Mucosa of descending colon (tissue), 3 donors: ENCODE measurements around the gene PATE3. TPM values are rescaled to one million over a fixed set of nuclear protein-coding genes. Genes with fewer than 3 reads are reported as not detected.

Experiments
- ATAC-seq: fragments of 200-7000 bp; cut with Tn5 transposase; one replicate; pipeline ENCODE4 v1.9.1; 2020; ENCODE audit warnings: mild to moderate bottlenecking, moderate library complexity
- DNase-seq, 3 donors: peaks; one replicate each; pipeline ENCODE4 v3.0.0-alpha.2; 2020
- H3K36me3 ChIP-seq: fragments of 200-600 bp; one replicate; pipeline ENCODE4 v1.8.0; 2021; ENCODE audit warnings: low read depth, mild to moderate bottlenecking
- H3K4me1 ChIP-seq: fragments of 200-600 bp; one replicate; pipeline ENCODE4 v1.8.0; 2021; ENCODE audit warnings: low read depth, mild to moderate bottlenecking
- H3K4me3 ChIP-seq: fragments of 200-600 bp; one replicate; pipeline ENCODE4 v1.8.0; 2021; ENCODE audit warnings: mild to moderate bottlenecking
- H3K9me3 ChIP-seq: fragments of 200-600 bp; one replicate; pipeline ENCODE4 v1.8.0; 2021; ENCODE audit warnings: mild to moderate bottlenecking
- intact Hi-C, 2 donors: fragments of 100-400 bp; cut with DNase I in 1 of 2; cut with micrococcal nuclease in 1 of 2; formaldehyde crosslinking; loops; one replicate each; pipeline versions ENCODE4 v1.11.0 to v1.11.1; 2022; cut with DNase I, micrococcal nuclease
- total RNA-seq, 3 donors: library from RNA; stranded (reverse); fragmentation: NEBNext Ultra II Directional in 2 of 3; extraction: Animal tissue kit (Norgen Biotek cat#: 25700) in 2 of 3; gene quantifications; one replicate each; pipeline versions ENCODE4 v1.2.1 to v1.2.4, GENCODE V29; 2021 to 2023
- TF ChIP-seq, protein P1 (sequence below): fragments of 200-600 bp; IDR thresholded peaks from one replicate; pipeline ENCODE4 v1.8.0; 2022; ENCODE audit warnings: antibody characterized with exemption, mild to moderate bottlenecking
- donor health status: DM: no; HTN: no; CAD: no; lungs with moderate emphysema.
- donor health status: DM: no; HTN: no; CAD: no.
- donor health status: DM: no; HTN: yes; CAD: no.

The PATE3 gene
- total RNA-seq, 3 donors from 2014 or later: not detected

DNA sequence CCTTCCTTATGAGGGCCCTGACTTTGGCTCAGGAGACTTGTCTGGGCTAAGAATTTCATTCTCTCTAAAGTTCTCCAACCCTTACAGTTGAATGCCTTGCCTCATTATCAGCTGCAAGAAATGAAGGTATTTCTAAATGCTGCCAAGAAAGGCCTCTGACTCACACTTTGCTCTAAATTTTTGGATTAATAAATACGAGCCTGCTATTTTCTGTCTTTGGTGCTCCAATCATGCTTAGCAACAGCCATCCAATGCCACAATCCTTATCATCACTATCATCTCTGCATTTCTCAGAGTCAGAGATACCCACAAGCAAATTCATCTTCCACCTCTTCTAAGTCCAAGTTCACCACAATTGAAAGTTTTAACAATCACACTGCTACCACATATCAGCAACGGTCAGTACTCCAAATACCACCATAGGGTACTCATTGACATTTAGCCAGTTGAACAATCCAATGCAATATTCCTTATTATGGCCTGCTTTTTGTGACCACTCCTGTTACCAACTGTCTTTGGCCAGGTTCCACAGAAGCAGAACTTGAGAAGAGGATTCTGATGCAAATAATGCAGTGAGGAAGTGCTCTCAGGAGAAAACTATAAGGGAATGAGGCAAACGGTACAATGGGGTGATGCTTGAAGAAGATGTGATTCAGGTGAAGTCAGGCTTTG, 15.0 kb upstream of the PATE3 start:
- ATAC-seq (no peak), DNase-seq (no peak)
- Histone ChIP-seq H3K9me3 (no peaks in the 10 kb centered on the region), H3K4me1 (no peaks in the 10 kb centered on the region), H3K36me3 (no peaks in the 10 kb centered on the region), H3K4me3 (no peak overlapping the region)
- intact Hi-C loops: no loop called here
- TF ChIP-seq, protein P1, sequence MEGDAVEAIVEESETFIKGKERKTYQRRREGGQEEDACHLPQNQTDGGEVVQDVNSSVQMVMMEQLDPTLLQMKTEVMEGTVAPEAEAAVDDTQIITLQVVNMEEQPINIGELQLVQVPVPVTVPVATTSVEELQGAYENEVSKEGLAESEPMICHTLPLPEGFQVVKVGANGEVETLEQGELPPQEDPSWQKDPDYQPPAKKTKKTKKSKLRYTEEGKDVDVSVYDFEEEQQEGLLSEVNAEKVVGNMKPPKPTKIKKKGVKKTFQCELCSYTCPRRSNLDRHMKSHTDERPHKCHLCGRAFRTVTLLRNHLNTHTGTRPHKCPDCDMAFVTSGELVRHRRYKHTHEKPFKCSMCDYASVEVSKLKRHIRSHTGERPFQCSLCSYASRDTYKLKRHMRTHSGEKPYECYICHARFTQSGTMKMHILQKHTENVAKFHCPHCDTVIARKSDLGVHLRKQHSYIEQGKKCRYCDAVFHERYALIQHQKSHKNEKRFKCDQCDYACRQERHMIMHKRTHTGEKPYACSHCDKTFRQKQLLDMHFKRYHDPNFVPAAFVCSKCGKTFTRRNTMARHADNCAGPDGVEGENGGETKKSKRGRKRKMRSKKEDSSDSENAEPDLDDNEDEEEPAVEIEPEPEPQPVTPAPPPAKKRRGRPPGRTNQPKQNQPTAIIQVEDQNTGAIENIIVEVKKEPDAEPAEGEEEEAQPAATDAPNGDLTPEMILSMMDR: no peak

DNA sequence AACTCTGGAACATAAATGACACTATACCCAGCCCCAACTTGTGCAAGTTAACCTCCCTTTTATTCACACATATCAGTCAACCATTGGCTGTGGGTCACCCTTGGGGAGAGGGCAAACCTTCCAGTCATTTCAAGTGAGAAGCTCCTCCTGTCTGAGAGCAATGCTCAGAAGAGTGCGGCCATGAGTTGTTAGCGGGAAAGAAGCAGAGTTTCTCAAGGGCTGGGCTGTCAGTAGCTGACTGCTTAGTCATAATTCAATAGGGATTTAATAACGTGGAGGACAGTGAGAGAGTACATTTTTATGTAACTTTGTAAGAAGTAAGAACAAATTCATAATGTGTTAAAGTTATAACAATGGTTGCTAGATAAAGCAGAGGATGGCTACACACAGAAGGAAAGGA, 14.4 kb upstream of the PATE3 start:
- DNase-seq (no peak), ATAC-seq (no peak)
- Histone ChIP-seq H3K4me1 (no peaks in the 10 kb centered on the region), H3K9me3 (no peaks in the 10 kb centered on the region), H3K4me3 (no peak overlapping the region), H3K36me3 (no peaks in the 10 kb centered on the region)
- TF ChIP-seq, protein P1: no peak
- intact Hi-C loops: no loop called here

DNA sequence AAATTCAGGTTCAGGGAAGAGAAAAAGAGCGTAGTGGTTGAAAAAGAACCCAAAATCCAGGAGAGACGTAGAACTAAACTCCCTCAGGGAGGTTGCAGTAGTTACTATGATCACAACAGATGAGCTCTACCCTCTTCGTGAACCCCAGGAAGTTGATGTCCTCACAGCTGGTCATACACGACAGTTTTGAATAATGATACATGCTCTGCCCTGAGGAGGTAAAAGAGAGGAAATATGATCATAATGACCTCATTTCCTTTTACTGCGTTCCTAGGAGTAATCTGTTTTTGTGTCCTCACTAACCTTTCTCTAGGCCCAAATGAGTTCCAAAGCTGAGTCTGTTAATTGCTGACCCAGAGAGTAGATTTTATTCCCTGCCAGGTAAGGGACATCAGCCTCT, 10.6 kb upstream of the PATE3 start:
- ATAC-seq (no peak), DNase-seq (no peak)
- TF ChIP-seq, protein P1: no peak
- H3K36me3 ChIP-seq: no peaks in the 10 kb centered on the region
- no peak overlapping the region for H3K4me3 ChIP-seq
- no peaks in the 10 kb centered on the region for H3K9me3 ChIP-seq
- intact Hi-C loops: no loop called here
- H3K4me1 ChIP-seq: no peaks in the 10 kb centered on the region

DNA sequence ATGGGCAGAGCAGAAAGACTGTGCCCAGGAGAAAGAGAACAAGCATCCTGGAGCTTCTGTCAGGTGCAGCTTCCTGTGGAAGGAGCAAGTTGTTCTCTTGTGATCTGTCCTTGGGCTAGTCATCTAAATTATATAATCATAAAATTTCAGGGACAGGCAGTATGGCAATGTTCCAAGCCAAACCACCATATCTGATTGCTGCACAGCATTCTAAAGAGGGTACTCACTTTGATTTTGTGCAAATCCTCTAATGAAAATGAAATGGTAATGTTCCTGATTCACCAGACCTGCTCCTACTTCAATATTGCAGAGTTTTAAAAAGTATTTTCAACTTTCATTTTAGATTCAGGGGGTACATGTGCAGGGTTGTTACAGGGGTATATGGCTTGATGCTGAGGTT, 9.2 kb upstream of the PATE3 start, which contains the start of gene PATE2:
TSS of gene PATE2 (minus strand) at position 101 of the 400 bp plus-strand sequence. CDS start at position 46, 55 bp downstream.
- DNase-seq: no peak
- intact Hi-C loops: no loop called here
- TF ChIP-seq, protein P1: no peak
- no peak within 1 kb of the TSS for H3K4me3 ChIP-seq
- H3K36me3 ChIP-seq: no peaks in the 10 kb centered on the region
- no peak for ATAC-seq
- H3K4me1 ChIP-seq: no peaks in the 10 kb centered on the region
- no peaks in the 10 kb centered on the region for H3K9me3 ChIP-seq

DNA sequence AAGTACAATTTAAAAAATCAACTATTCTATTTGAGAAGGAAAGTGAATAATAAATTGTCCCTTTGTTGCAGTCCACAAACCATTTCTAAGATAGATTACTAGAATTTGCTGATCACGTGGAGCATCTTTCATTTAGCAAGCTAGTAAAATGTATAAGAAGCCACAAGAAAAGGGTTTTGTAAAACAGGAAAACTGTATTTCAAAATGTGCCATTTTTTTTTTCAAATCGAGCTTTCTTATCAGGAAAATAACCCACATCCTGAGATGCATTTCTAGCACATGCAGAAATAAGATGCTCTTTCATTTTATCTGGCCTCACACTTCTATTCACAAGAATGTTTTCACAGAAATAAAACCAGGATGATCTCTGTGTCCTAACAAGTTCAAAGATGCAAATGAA, 3.2 kb upstream of the PATE3 start:
- Histone ChIP-seq H3K4me1 (no peaks in the 10 kb centered on the region), H3K9me3 (no peaks in the 10 kb centered on the region), H3K36me3 (no peaks in the 10 kb centered on the region), H3K4me3 (no peak overlapping the region)
- DNase-seq: no peak
- ATAC-seq: no peak
- TF ChIP-seq, protein P1: no peak
- intact Hi-C loops: no loop called here

DNA sequence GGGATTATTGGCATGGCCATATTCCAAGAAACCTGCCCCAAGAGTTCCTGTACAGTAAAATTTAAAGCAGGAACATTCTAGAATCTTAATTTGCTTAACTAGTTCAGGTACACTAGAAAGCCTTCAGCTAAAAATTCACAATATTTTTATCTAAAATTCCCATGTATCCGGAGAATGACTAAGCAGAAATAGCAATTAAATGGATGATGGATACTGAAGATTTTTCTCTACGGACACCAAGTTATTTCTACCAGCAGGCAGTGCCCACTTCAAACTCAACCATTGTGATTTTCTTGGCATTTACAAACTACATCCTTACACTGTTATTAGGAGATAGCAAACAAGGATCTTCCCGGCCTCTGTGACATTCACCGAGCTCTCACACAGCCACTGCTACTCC, 2.9 kb downstream of the PATE3 start:
- Histone ChIP-seq H3K36me3 (no peaks in the 10 kb centered on the region), H3K9me3 (no peaks in the 10 kb centered on the region), H3K4me1 (no peaks in the 10 kb centered on the region), H3K4me3 (no peak overlapping the region)
- no peak for ATAC-seq
- TF ChIP-seq, protein P1: no peak
- intact Hi-C loops: no loop called here
- no peak for DNase-seq
